Small intestine (tissue), 7 donors: ENCODE results near the gene CBLC. TPM values are rescaled to one million over a fixed set of nuclear protein-coding genes. Genes with fewer than 3 reads are reported as not detected.

Source experiments
- DNase-seq, 2 donors: peaks; one replicate each; pipeline versions ENCODE4 v3.0.0 to v3.0.0-alpha.2; 2013
- FAIRE-seq: peaks from 2 replicates; lab custom pipeline; 2012; peaks lifted over from hg19 to GRCh38; lab: Jason Lieb, UNC
- H3K27ac ChIP-seq, 3 donors: one replicate each; pipeline ENCODE4 v1.5.1; 2013; ENCODE audit warnings: low read length in 2 of 3, mild to moderate bottlenecking in 2 of 3, control low read depth in 1 of 3, inconsistent platforms in 1 of 3, low read depth in 1 of 3, moderate library complexity in 1 of 3
- H3K27me3 ChIP-seq, 3 donors: one replicate each; pipeline ENCODE4 v1.6.1; 2013; ENCODE audit warnings: low read length in 3 of 3, inconsistent platforms in 1 of 3; ENCODE audit not compliant: control insufficient read depth in 3 of 3, insufficient read depth in 3 of 3
- H3K36me3 ChIP-seq, 3 donors: one replicate each; pipeline ENCODE4 v1.6.1; 2013; ENCODE audit warnings: low read length in 3 of 3, inconsistent platforms in 1 of 3, low read depth in 1 of 3, mild to moderate bottlenecking in 1 of 3, moderate library complexity in 1 of 3; ENCODE audit not compliant: control insufficient read depth in 3 of 3, insufficient read depth in 2 of 3
- H3K4me1 ChIP-seq, 3 donors: one replicate each; pipeline ENCODE4 v1.6.1; 2013; ENCODE audit warnings: low read length in 2 of 3, inconsistent platforms in 1 of 3, low read depth in 1 of 3, mild to moderate bottlenecking in 1 of 3, moderate library complexity in 1 of 3; ENCODE audit not compliant: control insufficient read depth in 3 of 3, insufficient read depth in 2 of 3
- H3K4me3 ChIP-seq, 3 donors: one replicate each; pipeline ENCODE4 v1.5.1; 2013; ENCODE audit warnings: low read length in 3 of 3, control low read depth in 1 of 3, inconsistent platforms in 1 of 3, low read depth in 1 of 3, mild to moderate bottlenecking in 1 of 3, moderate library complexity in 1 of 3
- H3K9me3 ChIP-seq, 2 donors: one replicate each; pipeline ENCODE4 v1.6.1; 2013; ENCODE audit warnings: low read depth in 1 of 2, low read length in 1 of 2; ENCODE audit not compliant: control insufficient read depth in 2 of 2, insufficient read depth in 1 of 2
- WGBS, 3 donors: extraction: QIAGEN DNeasy Blood & Tissue Kit; methylation state at CpG; one replicate each; pipeline ENCODE4 v1.1.7; 2013; 5-methylcytosine and 5-hydroxymethylcytosine counted together
- polyA plus RNA-seq, 4 donors: library from polyadenylated mRNA; stranded (reverse) in 3 of 4; unstranded in 1 of 4; fragments of 200-250 nt in 3 of 4; fragments of 120-200 nt in 1 of 4; gene quantifications; one replicate each; pipeline versions ENCODE4 v1.2.1 to v1.2.3, GENCODE V29; 2013
- donor health status: healthy with polysubstance abuse.
- donor health status: control.
- donor health status: control.
- donor health status: Bipolar disorder and iron deficiency.
- donor health status: healthy.

Gene CBLC
- polyA plus RNA-seq, 4 donors = 54.0 to 162 (median 92.3) TPM

- Histone ChIP-seq H3K4me1 (peaks cover 0 to 19% (median 4%) of the 10 kb centered on the region in 3 donors), H3K4me3 (no peak overlapping the region), H3K9me3 (peaks cover 0 to 9% of the 10 kb centered on the region in 2 donors), H3K36me3 (peaks cover 0 to 40% (median 0%) of the 10 kb centered on the region in 3 donors), H3K27me3 (no peaks in the 10 kb centered on the region), H3K27ac (no peak overlapping the region)
- FAIRE-seq (no peak), DNase-seq (no peak)
- WGBS, 3 donors = 87 to 92% (median 91%) methylated on average over 13 of the region's 13 CpGs
Observed at GRCh38 chr19:44803442-44804428, 26.0 kb downstream of the CBLC start.

GRCh38 chr19:44806291-44806690, 28.6 kb downstream of the CBLC start:
- no peak for FAIRE-seq

GRCh38 chr19:44807162-44807561, 29.5 kb downstream of the CBLC start:
- H3K4me3 ChIP-seq = no peak overlapping the region
- H3K27me3 ChIP-seq = no peaks in the 10 kb centered on the region
- H3K4me1 ChIP-seq = peaks cover 3 to 36% (median 4%) of the 10 kb centered on the region in 3 donors
- DNase-seq = peak; percentile 71 to 82
- H3K9me3 ChIP-seq = peaks cover 0 to 9% of the 10 kb centered on the region in 2 donors
- H3K27ac ChIP-seq = peak overlapping the region in 1 of 3 donors; percentile 15
- FAIRE-seq = no peak
- peaks cover 0 to 35% (median 0%) of the 10 kb centered on the region in 3 donors for H3K36me3 ChIP-seq
- 26 to 54% (median 42%) methylated on average over 5 of the region's 5 CpGs for WGBS, 3 donors

More at GRCh38 chr19:44806291-44806690, 28.6 kb downstream of the CBLC start:
- no peaks in the 10 kb centered on the region for H3K27me3 ChIP-seq
- no peak overlapping the region for H3K27ac ChIP-seq
- no peak overlapping the region for H3K4me3 ChIP-seq
- peaks cover 0 to 9% of the 10 kb centered on the region in 2 donors for H3K9me3 ChIP-seq
- peaks cover 3 to 31% (median 4%) of the 10 kb centered on the region in 3 donors for H3K4me1 ChIP-seq
- DNase-seq = no peak
- 85 to 88% (median 86%) methylated on average over 7 of the region's 7 CpGs for WGBS, 3 donors
- peaks cover 0 to 31% (median 0%) of the 10 kb centered on the region in 3 donors for H3K36me3 ChIP-seq

- WGBS, 3 donors = 21 to 27% (median 26%) methylated on average over 14 of the region's 14 CpGs
- Histone ChIP-seq H3K9me3 (peaks cover 0 to 9% of the 10 kb centered on the region in 2 donors), H3K36me3 (peaks cover 0 to 33% (median 0%) of the 10 kb centered on the region in 3 donors), H3K4me3 (no peak overlapping the region), H3K4me1 (peaks cover 3 to 39% (median 4%) of the 10 kb centered on the region in 3 donors), H3K27ac (peak overlapping the region in 1 of 3 donors; percentile 15), H3K27me3 (no peaks in the 10 kb centered on the region)
- FAIRE-seq (no peak), DNase-seq (peak; percentile 19 to 61)
Observed at GRCh38 chr19:44807652-44808462, 30.2 kb downstream of the CBLC start.

- Histone ChIP-seq H3K27me3 (no peaks in the 10 kb centered on the region), H3K27ac (peak within 1 kb of the TSS in 2 of 3 donors; percentile 51 to 72), H3K9me3 (peaks cover 0 to 6% of the 10 kb centered on the region in 2 donors), H3K4me3 (peak within 1 kb of the TSS in 2 of 3 donors; percentile 31 to 72), H3K36me3 (peaks cover 0 to 38% (median 0%) of the 10 kb centered on the region in 3 donors), H3K4me1 (peaks cover 3 to 39% (median 4%) of the 10 kb centered on the region in 3 donors)
- FAIRE-seq (no peak), DNase-seq (peak in 1 of 2 donors; percentile 69)
- WGBS, 3 donors = 3% methylated on average over 38 to 59 of the region's 59 CpGs
Observed at GRCh38 chr19:44808463-44809371, 31.0 kb downstream of the CBLC start, which contains the start of gene BCAM. TSS of gene BCAM (plus strand) at chr19:44809103. CDS start at chr19:44809125, 22 bp downstream.

GRCh38 chr19:44809577-44810233, 32.0 kb downstream of the CBLC start:
- Histone ChIP-seq H3K4me1 (peaks cover 3 to 39% (median 4%) of the 10 kb centered on the region in 3 donors), H3K4me3 (peak overlapping the region in 1 of 3 donors; percentile 72), H3K9me3 (no peaks in the 10 kb centered on the region), H3K36me3 (peaks cover 0 to 39% (median 0%) of the 10 kb centered on the region in 3 donors), H3K27ac (peak overlapping the region in 1 of 3 donors; percentile 36), H3K27me3 (no peaks in the 10 kb centered on the region)
- DNase-seq (peak in 1 of 2 donors; percentile 41), FAIRE-seq (no peak)
- 8 to 43% (median 21%) methylated on average over 7 of the region's 7 CpGs for WGBS, 3 donors
